ENCODE measurements around the gene SPAG17.

SPAG17 gene

GRCh38 chr1:118132000-118132399 lies 53.0 kb downstream of the SPAG17 start:
- DNase-seq: no peak
- in situ Hi-C loops (cut with HindIII; ENCODE audit: low pct_ligation_motif_present, low pct_unique_long_range_greater_than_20kb, low sequenced_read_pairs): loop anchor here (25.0 kb wide), 1 partner anchor 105 kb away; no protein-coding TSS in a partner anchor

- no peak for DNase-seq
- in situ Hi-C loops (cut with HindIII; ENCODE audit: low pct_ligation_motif_present, low pct_unique_long_range_greater_than_20kb, low sequenced_read_pairs): loop anchor here (25.0 kb wide), 1 partner anchor 109 kb away; no protein-coding TSS in a partner anchor
Measured at GRCh38 chr1:118128761-118129160, 56.3 kb downstream of the SPAG17 start.

- no peak for DNase-seq
- in situ Hi-C loops (cut with HindIII; ENCODE audit: low pct_ligation_motif_present, low pct_unique_long_range_greater_than_20kb, low sequenced_read_pairs): no loop called here
Measured at GRCh38 chr1:118124064-118124463, 61.0 kb downstream of the SPAG17 start.

- in situ Hi-C loops (cut with HindIII; ENCODE audit: low pct_ligation_motif_present, low pct_unique_long_range_greater_than_20kb, low sequenced_read_pairs): no loop called here
Measured at GRCh38 chr1:118123116-118123839, 61.8 kb downstream of the SPAG17 start.

GRCh38 chr1:118122234-118123004 lies 62.6 kb downstream of the SPAG17 start:
- DNase-seq: no peak
- in situ Hi-C loops (cut with HindIII; ENCODE audit: low pct_ligation_motif_present, low pct_unique_long_range_greater_than_20kb, low sequenced_read_pairs): no loop called here

More at GRCh38 chr1:118123116-118123839, 61.8 kb downstream of the SPAG17 start:
- no peak for DNase-seq

GRCh38 chr1:118118873-118119463 lies 66.1 kb downstream of the SPAG17 start:
- in situ Hi-C loops (cut with HindIII; ENCODE audit: low pct_ligation_motif_present, low pct_unique_long_range_greater_than_20kb, low sequenced_read_pairs): no loop called here
- no peak for DNase-seq

- in situ Hi-C loops (cut with HindIII; ENCODE audit: low pct_ligation_motif_present, low pct_unique_long_range_greater_than_20kb, low sequenced_read_pairs): no loop called here
- DNase-seq: no peak
Measured at GRCh38 chr1:118118469-118118868, 66.6 kb downstream of the SPAG17 start.

- in situ Hi-C loops (cut with HindIII; ENCODE audit: low pct_ligation_motif_present, low pct_unique_long_range_greater_than_20kb, low sequenced_read_pairs): no loop called here
- DNase-seq: no peak
Measured at GRCh38 chr1:118117521-118117920, 67.5 kb downstream of the SPAG17 start.

- in situ Hi-C loops (cut with HindIII; ENCODE audit: low pct_ligation_motif_present, low pct_unique_long_range_greater_than_20kb, low sequenced_read_pairs): no loop called here
- DNase-seq: no peak
Measured at GRCh38 chr1:118116909-118117308, 68.1 kb downstream of the SPAG17 start.

- in situ Hi-C loops (cut with HindIII; ENCODE audit: low pct_ligation_motif_present, low pct_unique_long_range_greater_than_20kb, low sequenced_read_pairs): no loop called here
- no peak for DNase-seq
Measured at GRCh38 chr1:118116401-118116800, 68.6 kb downstream of the SPAG17 start.

GRCh38 chr1:118115567-118116295 lies 69.3 kb downstream of the SPAG17 start:
- in situ Hi-C loops (cut with HindIII; ENCODE audit: low pct_ligation_motif_present, low pct_unique_long_range_greater_than_20kb, low sequenced_read_pairs): no loop called here
- DNase-seq: no peak

GRCh38 chr1:118113261-118113660 lies 71.8 kb downstream of the SPAG17 start:
- no peak for DNase-seq
- in situ Hi-C loops (cut with HindIII; ENCODE audit: low pct_ligation_motif_present, low pct_unique_long_range_greater_than_20kb, low sequenced_read_pairs): no loop called here

GRCh38 chr1:118110580-118110979 lies 74.4 kb downstream of the SPAG17 start:
- DNase-seq: no peak
- in situ Hi-C loops (cut with HindIII; ENCODE audit: low pct_ligation_motif_present, low pct_unique_long_range_greater_than_20kb, low sequenced_read_pairs): no loop called here

GRCh38 chr1:118104951-118105350 lies 80.1 kb downstream of the SPAG17 start:
- DNase-seq: no peak
- in situ Hi-C loops (cut with HindIII; ENCODE audit: low pct_ligation_motif_present, low pct_unique_long_range_greater_than_20kb, low sequenced_read_pairs): no loop called here

GRCh38 chr1:118102445-118102844 lies 82.6 kb downstream of the SPAG17 start:
- DNase-seq: no peak
- in situ Hi-C loops (cut with HindIII; ENCODE audit: low pct_ligation_motif_present, low pct_unique_long_range_greater_than_20kb, low sequenced_read_pairs): no loop called here

GRCh38 chr1:118101999-118102398 lies 83.0 kb downstream of the SPAG17 start:
- no peak for DNase-seq
- in situ Hi-C loops (cut with HindIII; ENCODE audit: low pct_ligation_motif_present, low pct_unique_long_range_greater_than_20kb, low sequenced_read_pairs): no loop called here

- no peak for DNase-seq
- in situ Hi-C loops (cut with HindIII; ENCODE audit: low pct_ligation_motif_present, low pct_unique_long_range_greater_than_20kb, low sequenced_read_pairs): no loop called here
Measured at GRCh38 chr1:118101515-118101844, 83.5 kb downstream of the SPAG17 start.

- in situ Hi-C loops (cut with HindIII; ENCODE audit: low pct_ligation_motif_present, low pct_unique_long_range_greater_than_20kb, low sequenced_read_pairs): no loop called here
- no peak for DNase-seq
Measured at GRCh38 chr1:118100686-118101514, 84.1 kb downstream of the SPAG17 start.
